Upper lobe of right lung (tissue), 1 donor: ENCODE measurements around the gene MYO5A. TPM values are rescaled to one million over a fixed set of nuclear protein-coding genes. Genes with fewer than 3 reads are reported as not detected.

ENCODE experiments used
- ATAC-seq: fragments of 200-7000 bp; cut with Tn5 transposase; one replicate; pipeline ENCODE4 v1.9.1; 2020; ENCODE audit warnings: mild to moderate bottlenecking, moderate library complexity
- DNase-seq: peaks from one replicate; pipeline ENCODE4 v3.0.0-alpha.2; 2020
- H3K27ac ChIP-seq: fragments of 200-600 bp; one replicate; pipeline ENCODE4 v1.8.0; 2022
- H3K27me3 ChIP-seq: fragments of 200-600 bp; one replicate; pipeline ENCODE4 v1.8.0; 2022; ENCODE audit warnings: mild to moderate bottlenecking
- H3K36me3 ChIP-seq: fragments of 200-600 bp; one replicate; pipeline ENCODE4 v1.8.0; 2022
- H3K4me1 ChIP-seq: fragments of 200-600 bp; one replicate; pipeline ENCODE4 v1.8.0; 2022
- H3K4me3 ChIP-seq: fragments of 200-600 bp; one replicate; pipeline ENCODE4 v1.8.0; 2022; ENCODE audit warnings: mild to moderate bottlenecking
- H3K9me3 ChIP-seq: fragments of 200-600 bp; one replicate; pipeline ENCODE4 v1.8.0; 2022
- intact Hi-C: fragments of 100-400 bp; cut with DNase I; formaldehyde crosslinking; loops from one replicate; pipeline ENCODE4 v1.11.0; 2022
- total RNA-seq: library from RNA; stranded (reverse); fragmentation: NEBNext Ultra II Directional; extraction: Animal tissue kit (Norgen Biotek cat#: 25700); gene quantifications from one replicate; pipeline ENCODE4 v1.2.1, GENCODE V29; 2021
- TF ChIP-seq, protein P1 (sequence below): fragments of 200-600 bp; IDR thresholded peaks from one replicate; pipeline ENCODE4 v1.8.0; 2022; ENCODE audit warnings: antibody characterized with exemption
- donor health status: DM: no; HTN: yes; CAD: no; lungs with severe emphysema.

MYO5A gene
- total RNA-seq, 1 donor from 2014 or later: 26.0 TPM

DNA sequence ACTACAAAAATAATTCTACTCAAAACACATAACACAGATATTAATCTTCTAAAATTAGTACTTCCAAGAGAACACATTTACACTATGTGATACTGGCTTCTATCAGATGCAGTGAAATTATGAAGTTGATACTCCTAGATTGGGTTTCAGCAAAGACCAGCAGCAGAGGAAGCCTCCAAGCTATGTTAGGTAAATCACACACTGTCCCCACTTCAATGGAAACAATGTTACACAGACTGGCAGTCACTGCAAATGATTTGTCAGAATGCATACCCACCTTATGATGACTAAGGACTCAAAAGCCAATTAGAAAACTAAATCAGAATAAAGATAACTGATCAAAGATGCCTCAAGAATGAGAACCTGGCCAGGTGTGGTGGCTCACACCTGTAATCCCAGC is 143.0 kb downstream of the MYO5A start:
- intact Hi-C loops: no loop called here
- DNase-seq (no peak), ATAC-seq (no peak)
- TF ChIP-seq, protein P1, sequence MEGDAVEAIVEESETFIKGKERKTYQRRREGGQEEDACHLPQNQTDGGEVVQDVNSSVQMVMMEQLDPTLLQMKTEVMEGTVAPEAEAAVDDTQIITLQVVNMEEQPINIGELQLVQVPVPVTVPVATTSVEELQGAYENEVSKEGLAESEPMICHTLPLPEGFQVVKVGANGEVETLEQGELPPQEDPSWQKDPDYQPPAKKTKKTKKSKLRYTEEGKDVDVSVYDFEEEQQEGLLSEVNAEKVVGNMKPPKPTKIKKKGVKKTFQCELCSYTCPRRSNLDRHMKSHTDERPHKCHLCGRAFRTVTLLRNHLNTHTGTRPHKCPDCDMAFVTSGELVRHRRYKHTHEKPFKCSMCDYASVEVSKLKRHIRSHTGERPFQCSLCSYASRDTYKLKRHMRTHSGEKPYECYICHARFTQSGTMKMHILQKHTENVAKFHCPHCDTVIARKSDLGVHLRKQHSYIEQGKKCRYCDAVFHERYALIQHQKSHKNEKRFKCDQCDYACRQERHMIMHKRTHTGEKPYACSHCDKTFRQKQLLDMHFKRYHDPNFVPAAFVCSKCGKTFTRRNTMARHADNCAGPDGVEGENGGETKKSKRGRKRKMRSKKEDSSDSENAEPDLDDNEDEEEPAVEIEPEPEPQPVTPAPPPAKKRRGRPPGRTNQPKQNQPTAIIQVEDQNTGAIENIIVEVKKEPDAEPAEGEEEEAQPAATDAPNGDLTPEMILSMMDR: no peak
- Histone ChIP-seq H3K4me3 (no peak overlapping the region), H3K27ac (no peak overlapping the region), H3K4me1 (no peaks in the 10 kb centered on the region), H3K27me3 (no peaks in the 10 kb centered on the region), H3K9me3 (no peaks in the 10 kb centered on the region), H3K36me3 (peaks cover 19% of the 10 kb centered on the region)

- Histone ChIP-seq H3K4me1 (no peaks in the 10 kb centered on the region), H3K36me3 (peaks cover 17% of the 10 kb centered on the region), H3K27ac (no peak overlapping the region), H3K9me3 (no peaks in the 10 kb centered on the region), H3K27me3 (no peaks in the 10 kb centered on the region), H3K4me3 (no peak overlapping the region)
- DNase-seq: no peak
- TF ChIP-seq, protein P1: no peak
- intact Hi-C loops: no loop called here
- ATAC-seq: no peak
Measured at GRCh38 chr15:52383100-52383588, 145.5 kb downstream of the MYO5A start.

DNA sequence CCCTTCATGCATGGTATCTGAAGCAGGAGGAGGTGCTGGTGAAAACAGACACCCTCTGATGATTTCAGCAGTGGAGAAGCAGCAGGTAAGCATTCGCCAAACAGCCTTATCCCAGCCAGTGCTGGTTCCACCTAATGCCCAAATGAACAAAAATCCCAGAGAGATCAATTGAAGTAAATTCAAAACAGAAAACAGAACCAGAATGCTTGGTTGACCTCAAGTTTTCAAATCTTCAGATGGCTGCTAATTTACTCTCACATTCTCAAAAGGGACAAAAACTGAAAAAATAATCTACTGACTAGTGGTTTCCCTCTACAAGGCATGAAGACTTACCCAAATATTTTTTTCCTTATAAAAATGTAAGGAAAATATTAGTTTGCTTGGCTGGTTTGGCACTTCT is 146.0 kb downstream of the MYO5A start:
- Histone ChIP-seq H3K9me3 (no peaks in the 10 kb centered on the region), H3K27me3 (no peaks in the 10 kb centered on the region), H3K4me1 (no peaks in the 10 kb centered on the region), H3K27ac (no peak overlapping the region), H3K4me3 (no peak overlapping the region), H3K36me3 (peaks cover 17% of the 10 kb centered on the region)
- ATAC-seq (no peak), DNase-seq (no peak)
- intact Hi-C loops: no loop called here
- TF ChIP-seq, protein P1: no peak

- no peak for DNase-seq
- Histone ChIP-seq H3K27ac (no peak overlapping the region), H3K4me1 (no peaks in the 10 kb centered on the region), H3K9me3 (no peaks in the 10 kb centered on the region), H3K4me3 (no peak overlapping the region), H3K36me3 (peaks cover 44% of the 10 kb centered on the region), H3K27me3 (no peaks in the 10 kb centered on the region)
- intact Hi-C loops: no loop called here
- TF ChIP-seq, protein P1: no peak
- no peak for ATAC-seq
Measured at GRCh38 chr15:52379395-52380106, 149.1 kb downstream of the MYO5A start.

GRCh38 chr15:52378746-52379394 is 149.8 kb downstream of the MYO5A start:
- Histone ChIP-seq H3K9me3 (no peaks in the 10 kb centered on the region), H3K4me1 (no peaks in the 10 kb centered on the region), H3K36me3 (peaks cover 48% of the 10 kb centered on the region), H3K4me3 (no peak overlapping the region), H3K27ac (no peak overlapping the region), H3K27me3 (no peaks in the 10 kb centered on the region)
- TF ChIP-seq, protein P1: no peak
- ATAC-seq (no peak), DNase-seq (no peak)
- intact Hi-C loops: no loop called here
